HL-60 (cell line): Measurements from ENCODE around the gene DSTYK.
A peak's percentile ranks its signal among the peaks of the same experiment; 100 is the strongest.

ENCODE experiments used
- DNase-seq, 2 experiments: peaks; one replicate each; pipeline ENCODE4 v3.0.0-alpha.2; 2010 to 2020; ENCODE audit warnings: low read depth in 1 of 2, low spot score in 1 of 2
- H3K27ac ChIP-seq: fragments of 250-450 bp; sonication (Bioruptor Pico); replicated peaks from 2 replicates; pipeline ENCODE4 v1.5.1; 2020; ENCODE audit warnings: mild to moderate bottlenecking, moderate library complexity
- H3K27me3 ChIP-seq: fragments of 250-450 bp; sonication (Bioruptor Pico); 2 replicates; pipeline ENCODE4 v1.5.1; 2021; ENCODE audit warnings: mild to moderate bottlenecking, moderate library complexity; ENCODE audit not compliant: insufficient read depth, poor library complexity, severe bottlenecking
- H3K4me3 ChIP-seq: replicated peaks from 2 replicates; pipeline ENCODE4 v1.5.1; 2011; ENCODE audit warnings: mild to moderate bottlenecking, control low read depth, low read length; ENCODE audit not compliant: insufficient read depth
- CTCF ChIP-seq: IDR thresholded peaks from one replicate; pipeline ENCODE4 v1.5.1; 2011; ENCODE audit warnings: low read length, control low read depth, inconsistent platforms; ENCODE audit not compliant: insufficient read depth
- GABPA ChIP-seq: IDR thresholded peaks from 2 replicates; pipeline ENCODE4 v1.6.1; 2012; ENCODE audit warnings: low read depth
- POLR2AphosphoS5 ChIP-seq: IDR thresholded peaks from 2 replicates; pipeline ENCODE4 v1.6.1; 2012; ENCODE audit warnings: low read depth
- REST ChIP-seq: IDR thresholded peaks from 2 replicates; pipeline ENCODE4 v1.6.1; 2012; ENCODE audit warnings: low read depth; ENCODE audit not compliant: insufficient replicate concordance
- SPI1 ChIP-seq: IDR thresholded peaks from 2 replicates; pipeline ENCODE4 v1.6.1; 2012; ENCODE audit warnings: low read depth, mild to moderate bottlenecking, borderline replicate concordance
- long read RNA-seq: library from polyadenylated mRNA; unstranded; transcript quantifications from one replicate; pipeline ENCODE4 v2.0.0, GENCODE V29; 2020

DSTYK gene
- long read RNA-seq, full-length matches to known transcripts = 16 of 22 reads
- long read RNA-seq, partial matches to known transcripts = 2 of 22 reads
- long read RNA-seq, other reads (novel, unspliced or antisense) = 4 of 22 reads

- Histone ChIP-seq H3K27ac (peak within 1 kb of the TSS; percentile 87), H3K4me3 (peak within 1 kb of the TSS; percentile 96), H3K27me3 (no peaks in the 10 kb centered on the region)
- DNase-seq = peak; percentile 89 to 95
- TF ChIP-seq SPI1 (no peak), GABPA (peak; percentile 94), REST (peak; percentile 68), POLR2AphosphoS5 (peak; percentile 57; the same call in 1 of the 2 replicates), CTCF (no peak)
Measured at GRCh38 chr1:205211169-205211838, at the start of gene DSTYK. DSTYK (minus strand) TSS chr1:205211702; CDS start chr1:205211535, 167 bp downstream.

- DNase-seq = no peak
- Histone ChIP-seq H3K27me3 (peaks cover 5% of the 10 kb centered on the region), H3K4me3 (no peak overlapping the region), H3K27ac (no peak overlapping the region)
- TF ChIP-seq GABPA (no peak), POLR2AphosphoS5 (no peak), CTCF (no peak), REST (no peak), SPI1 (no peak)
Measured at GRCh38 chr1:205259998-205260397, 48.5 kb upstream of the DSTYK start.

- H3K27ac ChIP-seq = no peak overlapping the region
- TF ChIP-seq GABPA = no peak
- TF ChIP-seq POLR2AphosphoS5 = no peak
- no peak for TF ChIP-seq SPI1
- no peak for TF ChIP-seq REST
- DNase-seq = no peak
- H3K27me3 ChIP-seq = peaks cover 5% of the 10 kb centered on the region
- no peak overlapping the region for H3K4me3 ChIP-seq
Measured at GRCh38 chr1:205259324-205259832, 47.9 kb upstream of the DSTYK start.
